A172 (cell line): ENCODE measurements around the gene RCC2. TPM values are rescaled to one million over a fixed set of nuclear protein-coding genes. Genes with fewer than 3 reads are reported as not detected.
"Not testable (repeated sequence)": the region's sequence is repeated elsewhere in the genome, so short reads cannot be mapped to it uniquely, and the experiment has no call there.

Source experiments
- DNase-seq: peaks from one replicate; pipeline ENCODE4 v3.0.0-alpha.2; 2015; ENCODE audit warnings: low spot score
- total RNA-seq: library from RNA; depleted of rRNA; stranded (reverse); fragments of >200 nt; shearing (Covaris generic); gene quantifications from 2 replicates; pipeline ENCODE4 v1.2.3, GENCODE V29; 2014; rRNA removed

Gene RCC2
- total RNA-seq: 37.6 and 43.6 TPM in 2 replicates

GRCh38 chr1:17439250-17440073, at the start of gene RCC2:
TSS of gene RCC2 (minus strand) at chr1:17439677. CDS start at chr1:17438514, 1,163 bp downstream.
- DNase-seq: no peak

GRCh38 chr1:17486242-17486641, 46.8 kb upstream of the RCC2 start:
- no peak for DNase-seq

GRCh38 chr1:17485281-17485680, 45.8 kb upstream of the RCC2 start:
- no peak for DNase-seq

- DNase-seq: not testable (repeated sequence)
Measured at GRCh38 chr1:17481981-17482380, 42.5 kb upstream of the RCC2 start.

GRCh38 chr1:17480846-17481245, 41.4 kb upstream of the RCC2 start:
- DNase-seq: no peak

- DNase-seq: peak; percentile 82
Measured at GRCh38 chr1:17475752-17476151, 36.3 kb upstream of the RCC2 start.

GRCh38 chr1:17474836-17475555, 35.5 kb upstream of the RCC2 start:
- DNase-seq: not testable (repeated sequence)

GRCh38 chr1:17472814-17473213, 33.3 kb upstream of the RCC2 start:
- no peak for DNase-seq

- no peak for DNase-seq
Measured at GRCh38 chr1:17471393-17471792, 31.9 kb upstream of the RCC2 start.

- DNase-seq: no peak
Measured at GRCh38 chr1:17470021-17470799, 30.7 kb upstream of the RCC2 start.

- DNase-seq: not testable (repeated sequence)
Measured at GRCh38 chr1:17468357-17469265, 29.1 kb upstream of the RCC2 start.

- DNase-seq: no peak
Measured at GRCh38 chr1:17466359-17466758, 26.9 kb upstream of the RCC2 start.

- DNase-seq: no peak
Measured at GRCh38 chr1:17465228-17465627, 25.8 kb upstream of the RCC2 start.

- DNase-seq: no peak
Measured at GRCh38 chr1:17463991-17464390, 24.5 kb upstream of the RCC2 start.

- no peak for DNase-seq
Measured at GRCh38 chr1:17462669-17463068, 23.2 kb upstream of the RCC2 start.

GRCh38 chr1:17460219-17460618, 20.7 kb upstream of the RCC2 start:
- DNase-seq: peak; percentile 80

- no peak for DNase-seq
Measured at GRCh38 chr1:17458794-17459193, 19.3 kb upstream of the RCC2 start.

- DNase-seq: no peak
Measured at GRCh38 chr1:17452686-17453085, 13.2 kb upstream of the RCC2 start.

GRCh38 chr1:17452203-17452602, 12.7 kb upstream of the RCC2 start:
- DNase-seq: not testable (repeated sequence)

- no peak for DNase-seq
Measured at GRCh38 chr1:17451731-17452130, 12.3 kb upstream of the RCC2 start.

GRCh38 chr1:17447501-17447992, 8.1 kb upstream of the RCC2 start:
- no peak for DNase-seq
